Lower leg skin (tissue), 3 donors: ENCODE results near the gene TUBA4A.

Experiments used
- CTCF ChIP-seq, 3 donors: fragments of 450-650 bp; IDR thresholded peaks; one replicate each; pipeline ENCODE4 v1.5.1; 2016; ENCODE audit warnings: antibody characterized with exemption in 3 of 3, mild to moderate bottlenecking in 3 of 3, moderate library complexity in 2 of 3
- POLR2A ChIP-seq, 2 donors: fragments of 450-650 bp; IDR thresholded peaks; one replicate each; pipeline ENCODE4 v1.6.1; 2016 to 2017; ENCODE audit warnings: antibody characterized with exemption in 2 of 2, mild to moderate bottlenecking in 1 of 2, moderate library complexity in 1 of 2

GRCh38 chr2:219272995-219273394, 19.3 kb upstream of the TUBA4A start:
- no peak for TF ChIP-seq CTCF (IDR thresholded peaks at IDR 0.05)
- no peak for TF ChIP-seq POLR2A (IDR thresholded peaks at IDR 0.05)
